Measurements from ENCODE around the gene CDON.
"Not testable (repeated sequence)": the region's sequence is repeated elsewhere in the genome, so short reads cannot be mapped to it uniquely, and the experiment has no call there.

Gene CDON

DNA sequence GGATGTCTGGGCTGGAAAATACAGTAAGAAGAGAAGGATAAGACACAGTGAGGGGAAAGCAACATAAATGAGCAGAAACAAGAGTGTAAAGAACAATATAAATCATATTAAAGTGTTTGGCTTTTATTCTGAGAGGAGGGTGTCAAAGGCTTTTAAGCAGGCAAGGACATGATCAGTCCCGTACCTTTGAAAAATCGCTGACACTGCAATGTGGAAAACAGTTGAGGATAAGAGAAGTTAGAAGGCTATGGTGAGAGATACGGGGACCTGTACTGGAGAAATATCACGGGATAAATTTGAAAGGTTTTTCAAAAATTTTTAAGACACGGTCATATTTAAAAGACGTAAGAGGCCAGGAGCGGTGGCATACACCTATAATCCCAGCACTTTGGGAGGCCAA lies 30.3 kb downstream of the CDON start:
- H3K36me3 ChIP-seq (ENCODE audit: control insufficient read depth, low read length), result no peaks in the 10 kb centered on the region
- no peaks in the 10 kb centered on the region for H3F3A ChIP-seq (ENCODE audit: control insufficient read depth, insufficient read depth)
- no peaks in the 10 kb centered on the region for H3K79me2 ChIP-seq (ENCODE audit: control insufficient read depth, low read length)
- peaks cover 33% of the 10 kb centered on the region for H3K27me3 ChIP-seq (ENCODE audit: control insufficient read depth, low read length)
- H3K27ac ChIP-seq (ENCODE audit: low read depth, low read length), result no peak overlapping the region
- H3K9me2 ChIP-seq (replicated peaks; ENCODE audit: control insufficient read depth, low read length), result no peaks in the 10 kb centered on the region
- H3K4me3 ChIP-seq (ENCODE audit: low read length), result no peak overlapping the region
- H3K4me2 ChIP-seq (ENCODE audit: low read length), result no peak overlapping the region
- no peak for TF ChIP-seq EZH2phosphoT487 (IDR thresholded peaks at IDR 0.05; ENCODE audit: borderline replicate concordance, low read length)
- TF ChIP-seq, protein P1, sequence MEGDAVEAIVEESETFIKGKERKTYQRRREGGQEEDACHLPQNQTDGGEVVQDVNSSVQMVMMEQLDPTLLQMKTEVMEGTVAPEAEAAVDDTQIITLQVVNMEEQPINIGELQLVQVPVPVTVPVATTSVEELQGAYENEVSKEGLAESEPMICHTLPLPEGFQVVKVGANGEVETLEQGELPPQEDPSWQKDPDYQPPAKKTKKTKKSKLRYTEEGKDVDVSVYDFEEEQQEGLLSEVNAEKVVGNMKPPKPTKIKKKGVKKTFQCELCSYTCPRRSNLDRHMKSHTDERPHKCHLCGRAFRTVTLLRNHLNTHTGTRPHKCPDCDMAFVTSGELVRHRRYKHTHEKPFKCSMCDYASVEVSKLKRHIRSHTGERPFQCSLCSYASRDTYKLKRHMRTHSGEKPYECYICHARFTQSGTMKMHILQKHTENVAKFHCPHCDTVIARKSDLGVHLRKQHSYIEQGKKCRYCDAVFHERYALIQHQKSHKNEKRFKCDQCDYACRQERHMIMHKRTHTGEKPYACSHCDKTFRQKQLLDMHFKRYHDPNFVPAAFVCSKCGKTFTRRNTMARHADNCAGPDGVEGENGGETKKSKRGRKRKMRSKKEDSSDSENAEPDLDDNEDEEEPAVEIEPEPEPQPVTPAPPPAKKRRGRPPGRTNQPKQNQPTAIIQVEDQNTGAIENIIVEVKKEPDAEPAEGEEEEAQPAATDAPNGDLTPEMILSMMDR (IDR thresholded peaks at IDR 0.05; ENCODE audit: low read depth, low read length, poor library complexity, severe bottlenecking), result no peak
- H4K20me1 ChIP-seq (ENCODE audit: control insufficient read depth, insufficient read depth, low read depth, low read length), result no peaks in the 10 kb centered on the region
- H3K4me1 ChIP-seq (ENCODE audit: control insufficient read depth, low read length), result no peaks in the 10 kb centered on the region
- H3K9me3 ChIP-seq (ENCODE audit: control insufficient read depth, insufficient read depth, low read length), result no peaks in the 10 kb centered on the region

DNA sequence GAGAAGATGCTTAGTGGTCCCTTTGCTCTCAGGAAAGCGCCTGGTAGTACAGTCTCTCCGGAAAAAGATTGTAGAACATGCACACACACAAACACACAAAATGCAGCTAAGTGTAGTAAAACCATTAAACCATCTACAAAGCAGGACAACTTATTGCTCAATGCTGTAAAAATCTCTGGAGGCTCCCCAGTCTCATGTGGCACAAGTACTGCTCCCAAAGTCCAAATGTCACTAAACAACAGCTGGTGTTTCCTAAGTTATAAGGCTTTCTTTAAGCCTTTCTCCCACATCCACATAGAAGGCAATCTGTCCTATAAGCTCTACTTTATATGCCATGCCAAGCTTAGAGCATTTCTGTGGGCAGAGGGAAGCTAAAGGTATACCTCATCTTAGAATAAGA lies 32.9 kb downstream of the CDON start:
- peaks cover 26% of the 10 kb centered on the region for H3K27me3 ChIP-seq (ENCODE audit: control insufficient read depth, low read length)
- H3F3A ChIP-seq (ENCODE audit: control insufficient read depth, insufficient read depth), result no peaks in the 10 kb centered on the region
- H3K79me2 ChIP-seq (ENCODE audit: control insufficient read depth, low read length), result no peaks in the 10 kb centered on the region
- no peaks in the 10 kb centered on the region for H3K9me2 ChIP-seq (replicated peaks; ENCODE audit: control insufficient read depth, low read length)
- H3K4me1 ChIP-seq (ENCODE audit: control insufficient read depth, low read length), result no peaks in the 10 kb centered on the region
- no peaks in the 10 kb centered on the region for H3K36me3 ChIP-seq (ENCODE audit: control insufficient read depth, low read length)
- no peaks in the 10 kb centered on the region for H3K9me3 ChIP-seq (ENCODE audit: control insufficient read depth, insufficient read depth, low read length)
- H3K4me3 ChIP-seq (ENCODE audit: low read length), result no peak overlapping the region
- H3K27ac ChIP-seq (ENCODE audit: low read depth, low read length), result no peak overlapping the region
- no peak overlapping the region for H3K4me2 ChIP-seq (ENCODE audit: low read length)
- no peaks in the 10 kb centered on the region for H4K20me1 ChIP-seq (ENCODE audit: control insufficient read depth, insufficient read depth, low read depth, low read length)
- TF ChIP-seq, protein P1 (IDR thresholded peaks at IDR 0.05; ENCODE audit: low read depth, low read length, poor library complexity, severe bottlenecking), result no peak
- no peak for TF ChIP-seq EZH2phosphoT487 (IDR thresholded peaks at IDR 0.05; ENCODE audit: borderline replicate concordance, low read length)

- no peak for TF ChIP-seq EZH2phosphoT487 (IDR thresholded peaks at IDR 0.05; ENCODE audit: borderline replicate concordance, low read length)
- TF ChIP-seq, protein P1 (IDR thresholded peaks at IDR 0.05; ENCODE audit: low read depth, low read length, poor library complexity, severe bottlenecking), result no peak
- H3K9me3 ChIP-seq (ENCODE audit: control insufficient read depth, insufficient read depth, low read length), result no peaks in the 10 kb centered on the region
- no peaks in the 10 kb centered on the region for H3F3A ChIP-seq (ENCODE audit: control insufficient read depth, insufficient read depth)
- H3K27ac ChIP-seq (ENCODE audit: low read depth, low read length), result no peak overlapping the region
- H3K9me2 ChIP-seq (replicated peaks; ENCODE audit: control insufficient read depth, low read length), result no peaks in the 10 kb centered on the region
- peaks cover 27% of the 10 kb centered on the region for H3K27me3 ChIP-seq (ENCODE audit: control insufficient read depth, low read length)
- no peaks in the 10 kb centered on the region for H3K4me1 ChIP-seq (ENCODE audit: control insufficient read depth, low read length)
- H3K4me2 ChIP-seq (ENCODE audit: low read length), result no peak overlapping the region
- H3K36me3 ChIP-seq (ENCODE audit: control insufficient read depth, low read length), result no peaks in the 10 kb centered on the region
- H3K4me3 ChIP-seq (ENCODE audit: low read length), result no peak overlapping the region
- H3K79me2 ChIP-seq (ENCODE audit: control insufficient read depth, low read length), result no peaks in the 10 kb centered on the region
- no peaks in the 10 kb centered on the region for H4K20me1 ChIP-seq (ENCODE audit: control insufficient read depth, insufficient read depth, low read depth, low read length)
These were observed 33.4 kb downstream of the CDON start for GRCh38 chr11:126029237-126029636.

DNA sequence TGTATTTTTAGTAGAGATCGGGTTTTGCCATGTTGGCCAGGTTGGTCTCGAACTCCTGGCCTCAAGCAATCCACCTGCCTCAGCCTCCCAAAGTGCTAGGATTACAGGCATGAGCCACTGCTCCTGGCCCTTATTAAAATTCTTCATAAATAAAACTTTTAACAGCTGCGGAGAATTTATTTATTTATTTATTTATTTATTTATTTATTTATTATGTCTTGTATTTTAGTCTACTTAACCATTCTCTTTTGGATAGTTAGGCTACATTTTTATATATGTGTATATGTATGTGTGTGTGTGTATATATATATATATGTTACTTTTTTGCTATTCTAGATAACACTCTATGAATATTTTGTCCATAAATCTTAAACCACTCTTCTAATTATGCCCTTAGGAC lies 34.1 kb downstream of the CDON start:
- H3K4me3 ChIP-seq (ENCODE audit: low read length); H4K20me1 ChIP-seq (ENCODE audit: control insufficient read depth, insufficient read depth, low read depth, low read length); H3K4me2 ChIP-seq (ENCODE audit: low read length); H3F3A ChIP-seq (ENCODE audit: control insufficient read depth, insufficient read depth); H3K9me2 ChIP-seq (replicated peaks; ENCODE audit: control insufficient read depth, low read length); H3K79me2 ChIP-seq (ENCODE audit: control insufficient read depth, low read length); H3K27ac ChIP-seq (ENCODE audit: low read depth, low read length); H3K9me3 ChIP-seq (ENCODE audit: control insufficient read depth, insufficient read depth, low read length); H3K4me1 ChIP-seq (ENCODE audit: control insufficient read depth, low read length); H3K36me3 ChIP-seq (ENCODE audit: control insufficient read depth, low read length): not testable (repeated sequence)
- peaks cover 33% of the 10 kb centered on the region for H3K27me3 ChIP-seq (ENCODE audit: control insufficient read depth, low read length)

Measured in DOHH2 (cell line).